GM12878 (cell line): ENCODE measurements around the gene DGKK. TPM values are rescaled to one million over a fixed set of nuclear protein-coding genes. Genes with fewer than 3 reads are reported as not detected.

Experiments
- ATAC-seq: fragments of 200-7000 bp; cut with Tn5 transposase; 3 replicates; pipeline ENCODE4 v1.9.1; 2020; ENCODE audit warnings: mild to moderate bottlenecking, moderate library complexity
- BruUV-seq: library from RNA; stranded (reverse); fragments of 400-500 nt; replicated peaks from 2 replicates; lab custom pipeline; 2021; lab: Mats Ljungman, UMichigan
- CTCF ChIA-PET: fragments of 300-600 bp; sonication (Branson Sonifier 250); formaldehyde crosslinking; extraction: SDS; loops from one replicate; lab custom pipeline; 2021; ENCODE audit warnings: inconsistent platforms; lab: Yijun Ruan, JAX
- POLR2A ChIA-PET: fragments of 350-600 bp; formaldehyde crosslinking; extraction: SDS; loops from one replicate; lab custom pipeline; 2021; ENCODE audit warnings: inconsistent platforms; lab: Charles Lee
- RAD21 ChIA-PET: fragments of 300-600 bp; sonication (Branson Sonifier 250); formaldehyde crosslinking; loops from one replicate; lab custom pipeline; 2023; ENCODE audit warnings: antibody characterized with exemption; ENCODE audit not compliant: unreplicated experiment; lab: Charles Lee
- SMC1A ChIA-PET: fragments of 300-600 bp; sonication (Branson Sonifier 250); formaldehyde crosslinking; loops from one replicate; lab custom pipeline; 2023; ENCODE audit not compliant: unreplicated experiment, uncharacterized antibody; lab: Charles Lee
- DNase-seq: peaks from one replicate; pipeline ENCODE4 v3.0.0-alpha.2; 2011; ENCODE audit warnings: low read depth, low spot score
- FAIRE-seq: peaks from 3 replicates; lab custom pipeline; 2011; peaks lifted over from hg19 to GRCh38; lab: Jason Lieb, UNC
- H2AFZ ChIP-seq: 2 replicates; pipeline ENCODE4 v1.6.0; 2011; ENCODE audit warnings: low read depth, low read length, control low read depth; ENCODE audit not compliant: control insufficient read depth
- H3K27ac ChIP-seq: 2 replicates; pipeline ENCODE4 v1.5.1; 2011; ENCODE audit warnings: control low read depth; ENCODE audit not compliant: control insufficient read depth, insufficient read depth
- H3K27me3 ChIP-seq, 2 experiments: replicated peaks in 1 of 2; 2 replicates each; pipeline versions ENCODE4 v1.6.0 to v1.6.1; 2011; ENCODE audit warnings: low read length in 1 of 2; ENCODE audit not compliant: control insufficient read depth in 2 of 2, insufficient read depth in 2 of 2
- H3K36me3 ChIP-seq, 2 experiments: 2 replicates each; pipeline ENCODE4 v1.5.1; 2011; ENCODE audit warnings: low read length in 1 of 2; ENCODE audit not compliant: control insufficient read depth in 2 of 2, insufficient read depth in 2 of 2
- H3K4me1 ChIP-seq: 2 replicates; pipeline ENCODE4 v1.6.1; 2011; ENCODE audit warnings: mild to moderate bottlenecking, low read length, moderate library complexity, mixed read lengths; ENCODE audit not compliant: control insufficient read depth, insufficient read depth
- H3K4me2 ChIP-seq: 2 replicates; pipeline ENCODE4 v1.6.0; 2011; ENCODE audit warnings: control low read depth; ENCODE audit not compliant: control insufficient read depth, insufficient read depth
- H3K4me3 ChIP-seq: fragments of 200-600 bp; sonication (generic); 2 replicates; pipeline ENCODE4 v1.5.1; 2016
- H3K79me2 ChIP-seq: 2 replicates; pipeline ENCODE4 v1.6.0; 2011; ENCODE audit warnings: low read length; ENCODE audit not compliant: control insufficient read depth, insufficient read depth
- H3K9ac ChIP-seq: 2 replicates; pipeline ENCODE4 v1.8.0; 2011; ENCODE audit warnings: low read length, control low read depth, mixed read lengths; ENCODE audit not compliant: control insufficient read depth, insufficient read depth
- H3K9me3 ChIP-seq: replicated peaks from 3 replicates; pipeline ENCODE4 v1.5.1; 2011; ENCODE audit warnings: mild to moderate bottlenecking, low read length; ENCODE audit not compliant: control insufficient read depth, insufficient read depth
- H4K20me1 ChIP-seq: 2 replicates; pipeline ENCODE4 v1.6.0; 2011; ENCODE audit not compliant: control insufficient read depth, insufficient read depth
- ATF3 ChIP-seq: IDR thresholded peaks from 2 replicates; pipeline ENCODE4 v1.6.1; 2011; ENCODE audit warnings: low read depth, mild to moderate bottlenecking, low read length, moderate library complexity, borderline replicate concordance; ENCODE audit errors: extremely low read depth
- CHD1 ChIP-seq: IDR thresholded peaks from 2 replicates; pipeline ENCODE4 v1.6.1; 2012; ENCODE audit warnings: low read depth, low read length, improper control_type of control experiment
- E2F8 ChIP-seq: fragments of 450-650 bp; IDR thresholded peaks from 2 replicates; pipeline ENCODE4 v1.6.1; 2018; ENCODE audit warnings: mild to moderate bottlenecking, low read depth, moderate library complexity; ENCODE audit not compliant: partially characterized antibody
- E4F1 ChIP-seq: fragments of 450-650 bp; IDR thresholded peaks from 2 replicates; pipeline ENCODE4 v1.6.1; 2018; ENCODE audit warnings: borderline replicate concordance, mild to moderate bottlenecking; ENCODE audit not compliant: partially characterized antibody
- HCFC1 ChIP-seq: fragments of 150-350 bp; IDR thresholded peaks from 2 replicates; pipeline ENCODE4 v1.6.1; 2014; ENCODE audit warnings: low read length
- PAX8 ChIP-seq: fragments of 450-650 bp; IDR thresholded peaks from 2 replicates; pipeline ENCODE4 v1.6.1; 2017; ENCODE audit warnings: mild to moderate bottlenecking, moderate library complexity
- POLR2AphosphoS5 ChIP-seq: IDR thresholded peaks from 2 replicates; pipeline ENCODE4 v1.6.1; 2011; ENCODE audit warnings: mild to moderate bottlenecking, low read length, inconsistent platforms
- RELB ChIP-seq: fragments of 450-650 bp; IDR thresholded peaks from 2 replicates; pipeline ENCODE4 v1.6.1; 2017; ENCODE audit warnings: low read depth, mild to moderate bottlenecking, moderate library complexity
- SIX5 ChIP-seq: IDR thresholded peaks from 2 replicates; pipeline ENCODE4 v1.6.1; 2011; ENCODE audit warnings: mild to moderate bottlenecking, low read depth, low read length, moderate library complexity; ENCODE audit not compliant: severe bottlenecking
- SRF ChIP-seq, 2 experiments: IDR thresholded peaks; 2 replicates each; pipeline ENCODE4 v1.6.1; 2011; ENCODE audit warnings: low read depth in 2 of 2, low read length in 2 of 2, mild to moderate bottlenecking in 1 of 2, moderate library complexity in 1 of 2
- TCF12 ChIP-seq: IDR thresholded peaks from 2 replicates; pipeline ENCODE4 v1.6.1; 2011; ENCODE audit warnings: low read depth, mild to moderate bottlenecking, low read length
- TCF3 ChIP-seq: IDR thresholded peaks from 2 replicates; pipeline ENCODE4 v1.6.1; 2012; ENCODE audit warnings: low read depth, mild to moderate bottlenecking, low read length, borderline replicate concordance; ENCODE audit not compliant: insufficient read depth
- TCF7 ChIP-seq: IDR thresholded peaks from 2 replicates; pipeline ENCODE4 v1.6.1; 2014; ENCODE audit warnings: antibody characterized with exemption, borderline replicate concordance
- USF1 ChIP-seq: IDR thresholded peaks from 2 replicates; pipeline ENCODE4 v1.6.1; 2011; ENCODE audit warnings: borderline replicate concordance, low read depth, mild to moderate bottlenecking, moderate library complexity, mixed read lengths, low read length; ENCODE audit not compliant: insufficient read depth; ENCODE audit errors: extremely low read length
- ZNF217 ChIP-seq: fragments of 450-650 bp; IDR thresholded peaks from 2 replicates; pipeline ENCODE4 v1.6.1; 2017; ENCODE audit warnings: antibody characterized with exemption, mild to moderate bottlenecking
- ZNF274 ChIP-seq: IDR thresholded peaks from one replicate; pipeline ENCODE4 v1.8.0; 2011; ENCODE audit not compliant: insufficient read length, insufficient read depth
- WGBS: methylation state at CpG from one replicate; pipeline ENCODE4 v1.1.6; 2016; ENCODE audit warnings: low lambda C conversion rate; ENCODE audit not compliant: insufficient replicate concordance, insufficient coverage; ENCODE audit errors: missing lambda C conversion rate; 5-methylcytosine and 5-hydroxymethylcytosine counted together
- in situ Hi-C: fragments of 300-500 bp; cut with MboI; formaldehyde crosslinking; loops from 9 replicates; pipeline ENCODE4 v1.14.3; 2018; ENCODE audit warnings: mixed read lengths
- intact Hi-C: fragments of 100-400 bp; cut with micrococcal nuclease; formaldehyde crosslinking; loops from one replicate; pipeline ENCODE4 v1.14.2; 2022; ENCODE audit not compliant: unreplicated experiment
- polyA plus RNA-seq, 11 experiments: library from polyadenylated mRNA; depleted of rRNA in 4 of 11; unstranded in 6 of 11; stranded (reverse) in 5 of 11; fragments of >200 nt; fragmentation: Nextera tagmentation in 4 of 11; fragmentation: Illumina TruSeq in 1 of 11; extraction: Ambion mirVana in 4 of 11; extraction: Trizol in 1 of 11; gene quantifications; 1 replicate in 1 of 11; 2 replicates in 10 of 11; pipeline versions ENCODE4 v1.2.1 to v1.2.3, GENCODE V29; 2011 to 2016; ENCODE audit warnings: inconsistent platforms in 2 of 11, missing spikeins in 2 of 11, low read depth in 1 of 11
- total RNA-seq, 4 experiments: library from RNA; depleted of rRNA in 3 of 4; stranded (reverse); fragments of >200 nt in 3 of 4; fragmentation: Illumina TruSeq in 1 of 4; extraction: Trizol in 1 of 4; gene quantifications; 2 replicates each; pipeline versions ENCODE4 v1.2.1 to v1.2.3, GENCODE V29; 2013 to 2021

DGKK gene
- total and polyA plus RNA-seq, 10 of the 15 experiments (the other 5 are each of a cell fraction or from before 2014, with no cell fraction given), result under 0.01 to 0.03 TPM; not detected in 8

- no peak overlapping the region for H3K4me2 ChIP-seq
- no peaks in the 10 kb centered on the region for H3K9me3 ChIP-seq
- H2AFZ ChIP-seq, result no peak overlapping the region
- no peak overlapping the region for H3K9ac ChIP-seq
- no peaks in the 10 kb centered on the region for H4K20me1 ChIP-seq
- FAIRE-seq (no peak), ATAC-seq (no peak), DNase-seq (no peak)
- H3K36me3 ChIP-seq, result no peaks in the 10 kb centered on the region
- intact Hi-C loops, result no loop called here
- ChIA-PET POLR2A (no interaction called here), RAD21 (no interaction called here), SMC1A (no interaction called here), CTCF (no interaction called here)
- H3K4me1 ChIP-seq, result no peaks in the 10 kb centered on the region
- no TSS peak for BruUV-seq
- H3K79me2 ChIP-seq, result no peaks in the 10 kb centered on the region
- H3K4me3 ChIP-seq, result no peak overlapping the region
- in situ Hi-C loops, result no loop called here
- H3K27ac ChIP-seq, result no peak overlapping the region
- WGBS, result 20% methylated on average over 1 of the region's 1 CpG
- H3K27me3 ChIP-seq, result no peaks in the 10 kb centered on the region
- TF ChIP-seq USF1 (no peak), SRF (IDR thresholded peaks at IDR 0.05; ENCODE audit: low read depth in 2 of 2, low read length in 2 of 2) (no peak), PAX8 (no peak), ATF3 (no peak), E2F8 (no peak), HCFC1 (no peak), TCF3 (no peak), POLR2AphosphoS5 (no peak), TCF12 (no peak), ZNF274 (no peak), TCF7 (no peak), E4F1 (no peak), CHD1 (no peak), RELB (no peak), SIX5 (no peak), ZNF217 (no peak)
Measured at GRCh38 chrX:50428174-50428573, 42.5 kb downstream of the DGKK start.
